GM10847 (cell line): ENCODE measurements around the gene DACT3.

Source experiments
- POLR2A ChIP-seq: IDR thresholded peaks from 2 replicates; pipeline ENCODE4 v1.6.1; 2011; ENCODE audit not compliant: insufficient read length; ENCODE audit errors: extremely low read depth

The DACT3 gene

GRCh38 chr19:46601318-46602224, 59.4 kb downstream of the DACT3 start, which contains the start of gene CALM3:
Gene CALM3, plus strand, starts transcription at chr19:46601330. Its CDS starts 105 bp downstream, at chr19:46601435.
- TF ChIP-seq POLR2A = peak; percentile 70

GRCh38 chr19:46600384-46601317, 60.3 kb downstream of the DACT3 start:
- TF ChIP-seq POLR2A = peak; percentile 80

DNA sequence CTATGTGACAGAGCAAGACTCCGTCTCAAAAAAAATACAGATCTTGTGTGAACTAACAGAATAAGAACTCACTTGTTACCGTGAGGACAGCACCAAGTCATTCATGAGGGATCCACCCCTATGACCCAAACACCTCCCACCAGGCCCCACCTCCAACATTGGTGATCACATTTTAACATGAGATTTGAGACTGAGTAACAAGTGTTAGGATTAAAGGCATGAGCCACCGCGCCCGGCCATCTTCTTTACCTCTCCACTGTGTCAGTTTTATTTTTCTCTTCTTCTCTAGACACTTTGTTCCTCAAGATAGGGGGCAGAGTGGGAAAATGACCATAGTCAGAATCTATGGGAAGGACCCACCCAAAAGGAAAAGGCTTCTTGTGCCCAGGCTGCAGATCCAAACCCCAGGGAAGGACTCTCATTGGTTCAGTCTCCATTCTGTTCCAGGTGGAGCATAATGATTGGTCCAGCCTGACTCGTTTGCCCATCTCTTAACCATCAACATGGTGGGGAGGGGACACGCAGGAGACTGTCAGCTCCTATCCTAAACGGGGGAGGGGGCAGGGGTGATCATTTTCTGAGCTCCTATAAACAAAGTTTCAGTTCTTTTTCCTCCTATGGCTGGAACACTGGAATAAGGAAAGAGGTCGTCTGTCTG, 61.1 kb downstream of the DACT3 start:
- no peak for TF ChIP-seq POLR2A

DNA sequence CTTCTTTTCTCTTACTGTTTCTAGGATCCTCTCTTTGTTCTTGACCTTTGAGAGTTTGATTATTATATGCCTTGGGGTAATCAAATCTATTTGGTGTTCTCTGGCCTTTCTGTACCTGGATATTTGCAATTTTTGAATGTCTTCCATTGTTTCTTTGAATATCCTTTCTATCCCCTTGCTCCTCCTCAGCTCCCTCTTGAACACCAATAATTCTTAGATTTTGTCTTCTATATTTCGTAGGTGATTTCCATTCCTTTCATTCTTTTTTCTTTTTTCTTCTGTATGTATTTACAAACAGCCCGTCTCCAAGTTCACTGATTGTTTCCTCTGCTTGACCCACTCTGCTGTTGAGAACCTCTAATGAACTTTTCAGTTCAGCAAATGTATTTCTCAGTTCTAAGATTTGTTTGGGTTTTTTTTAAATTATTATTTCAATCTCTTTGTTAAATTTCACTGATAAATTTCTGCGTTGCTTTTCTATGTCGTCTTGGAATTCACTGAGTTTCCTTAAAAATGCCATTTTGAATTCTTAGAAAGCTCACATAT, 62.5 kb downstream of the DACT3 start:
- no peak for TF ChIP-seq POLR2A
